NCI-H2107 treated with DMSO at 0.1 percent for 48 hours (cell line): ENCODE data around the gene OR5C1.
"Not testable (repeated sequence)": the region's sequence is repeated elsewhere in the genome, so short reads cannot be mapped to it uniquely, and the experiment has no call there.

Experiments used
- DNase-seq: peaks from one replicate; lab custom pipeline; 2025; ENCODE audit not compliant: unreplicated experiment; lab: John Stamatoyannopoulos, UW

OR5C1 gene

DNA sequence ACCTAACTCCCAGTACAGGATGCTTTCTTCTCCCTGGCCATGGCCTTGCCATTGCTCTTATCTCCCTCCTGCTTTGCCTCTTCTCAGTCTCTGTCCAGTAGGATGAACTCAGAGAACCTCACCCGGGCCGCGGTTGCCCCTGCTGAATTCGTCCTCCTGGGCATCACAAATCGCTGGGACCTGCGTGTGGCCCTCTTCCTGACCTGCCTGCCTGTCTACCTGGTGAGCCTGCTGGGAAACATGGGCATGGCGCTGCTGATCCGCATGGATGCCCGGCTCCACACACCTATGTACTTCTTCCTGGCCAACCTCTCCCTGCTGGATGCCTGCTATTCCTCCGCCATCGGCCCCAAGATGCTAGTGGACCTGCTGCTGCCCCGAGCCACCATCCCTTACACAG, at the start of gene OR5C1:
Gene OR5C1, plus strand, starts transcription at position 103 of the 400 bp plus-strand sequence. Its CDS starts 0 bp downstream, at position 103.
- DNase-seq: no peak

DNA sequence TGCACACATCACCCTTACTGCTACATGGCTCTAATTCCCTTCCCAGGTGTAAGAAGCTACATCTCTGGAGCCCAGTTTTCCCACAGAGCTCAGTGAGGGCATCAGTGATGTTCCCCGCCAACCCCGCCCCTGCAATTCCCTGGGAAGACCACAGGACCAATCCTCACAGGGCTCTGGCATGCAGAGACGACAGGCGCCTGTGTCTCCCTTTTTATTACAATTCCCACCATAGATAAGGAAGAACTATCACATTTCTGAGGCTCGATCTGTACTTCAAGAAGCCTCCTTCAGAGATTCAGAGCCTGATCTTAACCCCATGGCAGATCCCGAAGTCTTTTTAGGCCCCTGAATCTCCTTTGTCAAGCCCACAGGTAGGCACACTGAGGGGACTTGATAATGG, 46.7 kb upstream of the OR5C1 start, which contains the start of gene OR1L6:
Gene OR1L6, plus strand, starts transcription at position 301 of the 400 bp plus-strand sequence. CDS start 7,545 bp downstream, outside the sequence.
- no peak for DNase-seq

- no peak for DNase-seq
Observed at GRCh38 chr9:122754825-122755224, 33.9 kb upstream of the OR5C1 start.

DNA sequence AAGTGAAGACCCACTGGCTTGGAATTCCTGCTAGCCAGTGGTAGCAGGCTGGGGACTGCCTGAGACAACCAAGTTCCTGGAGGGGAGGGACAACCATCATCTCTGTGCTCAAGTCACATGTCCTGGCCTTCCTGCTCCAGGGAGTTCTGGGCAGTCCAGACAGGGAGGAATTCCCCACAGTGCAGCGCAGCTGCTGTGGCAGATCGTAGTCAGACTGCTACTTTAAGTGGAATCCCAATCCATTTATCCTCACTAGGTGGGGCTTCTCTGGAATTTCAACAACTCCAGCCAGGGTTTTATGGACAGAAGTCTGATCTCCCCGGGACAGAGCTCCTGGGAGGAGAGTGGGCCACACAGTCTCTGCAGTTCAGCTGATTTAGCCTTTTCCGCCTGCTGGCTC, 20.9 kb upstream of the OR5C1 start:
- no peak for DNase-seq

DNA sequence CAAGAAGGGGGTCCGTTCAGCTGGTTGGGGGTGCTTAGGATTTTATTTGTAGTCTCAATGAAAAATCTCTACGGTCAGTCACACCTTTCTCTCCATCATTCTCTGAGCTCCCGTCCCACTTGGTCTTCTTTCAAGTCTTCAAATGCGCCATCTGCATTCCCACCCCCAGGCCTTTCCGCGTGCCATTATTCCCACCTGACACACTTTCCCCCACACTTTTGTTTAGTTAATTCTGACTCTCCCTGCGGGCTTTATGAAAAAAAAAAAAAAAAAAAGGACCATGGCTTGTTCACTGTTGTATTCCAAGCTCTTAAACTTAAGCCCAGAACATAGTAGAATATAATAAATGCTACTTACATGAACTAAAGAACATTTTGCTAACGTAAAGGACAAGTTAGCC, 11.7 kb upstream of the OR5C1 start:
- no peak for DNase-seq

DNA sequence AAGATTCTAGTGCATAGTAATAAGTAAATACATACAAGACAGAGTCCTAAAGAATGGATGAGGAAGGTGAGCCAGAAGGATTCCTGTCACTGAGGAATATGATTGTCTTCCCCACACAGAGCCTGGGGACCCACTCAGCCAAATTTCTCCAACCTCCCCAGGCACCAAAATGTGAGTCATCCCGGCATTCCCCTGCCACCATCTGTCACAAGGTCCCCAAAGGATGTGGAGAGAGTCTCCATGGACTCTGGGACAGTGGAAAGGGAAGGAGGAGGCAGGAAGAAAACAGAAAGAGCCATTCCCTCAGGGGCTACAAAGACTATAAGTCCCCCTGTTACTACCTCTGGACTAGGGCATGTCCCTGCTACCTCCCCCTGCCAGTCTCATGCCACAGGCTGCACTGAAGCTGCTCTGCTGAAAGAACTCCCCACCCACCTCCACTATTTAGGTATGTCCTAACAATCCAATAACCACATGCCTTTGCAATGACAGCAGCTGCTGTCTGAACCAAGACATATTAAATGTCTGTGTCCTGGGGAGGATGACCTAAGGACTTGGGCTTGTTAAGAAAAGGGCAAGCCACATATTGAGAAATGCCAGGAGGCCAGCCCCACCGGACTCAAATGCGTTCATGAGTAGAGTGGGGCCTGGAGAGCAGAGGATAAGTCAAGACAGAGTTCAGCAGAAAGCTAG, 10.7 kb upstream of the OR5C1 start:
- no peak for DNase-seq

- no peak for DNase-seq
Observed at GRCh38 chr9:122779181-122779580, 9.6 kb upstream of the OR5C1 start.

GRCh38 chr9:122780026-122780425, 8.7 kb upstream of the OR5C1 start:
- DNase-seq: no peak

GRCh38 chr9:122781671-122782070, 7.1 kb upstream of the OR5C1 start:
- no peak for DNase-seq

- no peak for DNase-seq
Observed at GRCh38 chr9:122785269-122785668, 3.5 kb upstream of the OR5C1 start.

DNA sequence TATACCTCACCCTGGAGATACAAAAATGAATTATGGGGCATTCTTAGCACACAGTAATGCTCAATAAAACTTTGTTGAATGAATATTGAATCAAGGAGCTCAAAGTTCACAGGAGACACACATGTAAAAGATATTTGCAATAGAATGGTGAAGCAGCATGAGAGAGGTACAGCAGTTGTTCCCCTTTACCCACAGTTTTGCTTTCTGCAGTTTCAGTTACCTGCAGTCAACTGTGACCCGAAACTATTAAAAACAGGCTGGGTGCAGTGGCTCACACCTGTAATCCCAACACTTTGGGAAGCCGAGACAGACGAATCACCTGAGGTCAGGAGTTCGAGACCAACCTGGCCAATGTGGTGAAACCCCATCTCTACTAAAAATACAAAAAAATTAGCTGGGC, 2.4 kb upstream of the OR5C1 start:
- no peak for DNase-seq

DNA sequence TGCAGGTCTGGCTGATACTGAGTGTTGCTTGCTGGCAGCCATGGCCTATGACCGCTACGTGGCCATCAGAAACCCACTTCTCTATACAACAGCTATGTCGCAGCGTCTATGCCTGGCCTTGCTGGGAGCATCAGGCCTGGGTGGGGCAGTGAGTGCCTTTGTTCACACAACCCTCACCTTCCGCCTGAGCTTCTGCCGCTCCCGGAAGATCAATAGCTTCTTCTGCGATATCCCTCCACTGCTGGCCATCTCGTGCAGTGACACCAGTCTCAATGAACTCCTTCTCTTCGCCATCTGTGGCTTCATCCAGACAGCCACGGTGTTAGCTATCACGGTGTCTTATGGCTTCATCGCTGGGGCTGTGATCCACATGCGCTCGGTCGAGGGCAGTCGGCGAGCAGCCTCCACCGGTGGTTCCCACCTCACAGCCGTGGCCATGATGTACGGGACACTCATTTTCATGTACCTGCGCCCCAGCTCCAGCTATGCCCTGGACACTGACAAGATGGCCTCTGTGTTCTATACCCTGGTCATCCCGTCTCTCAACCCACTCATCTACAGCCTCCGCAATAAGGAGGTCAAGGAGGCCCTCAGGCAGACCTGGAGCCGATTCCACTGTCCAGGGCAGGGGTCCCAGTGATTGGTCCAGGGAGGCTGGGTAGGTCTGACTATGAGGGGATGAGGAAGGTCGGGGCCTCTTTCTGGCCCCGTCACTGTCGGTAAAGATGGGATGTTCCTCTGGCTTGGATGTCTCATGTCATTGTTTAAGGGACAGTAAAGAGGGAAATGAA, 718 bp downstream of the OR5C1 start:
- DNase-seq: no peak

GRCh38 chr9:122791872-122792669, 3.3 kb downstream of the OR5C1 start:
- no peak for DNase-seq

- DNase-seq: no peak
Observed at GRCh38 chr9:122797316-122798063, 8.8 kb downstream of the OR5C1 start.

DNA sequence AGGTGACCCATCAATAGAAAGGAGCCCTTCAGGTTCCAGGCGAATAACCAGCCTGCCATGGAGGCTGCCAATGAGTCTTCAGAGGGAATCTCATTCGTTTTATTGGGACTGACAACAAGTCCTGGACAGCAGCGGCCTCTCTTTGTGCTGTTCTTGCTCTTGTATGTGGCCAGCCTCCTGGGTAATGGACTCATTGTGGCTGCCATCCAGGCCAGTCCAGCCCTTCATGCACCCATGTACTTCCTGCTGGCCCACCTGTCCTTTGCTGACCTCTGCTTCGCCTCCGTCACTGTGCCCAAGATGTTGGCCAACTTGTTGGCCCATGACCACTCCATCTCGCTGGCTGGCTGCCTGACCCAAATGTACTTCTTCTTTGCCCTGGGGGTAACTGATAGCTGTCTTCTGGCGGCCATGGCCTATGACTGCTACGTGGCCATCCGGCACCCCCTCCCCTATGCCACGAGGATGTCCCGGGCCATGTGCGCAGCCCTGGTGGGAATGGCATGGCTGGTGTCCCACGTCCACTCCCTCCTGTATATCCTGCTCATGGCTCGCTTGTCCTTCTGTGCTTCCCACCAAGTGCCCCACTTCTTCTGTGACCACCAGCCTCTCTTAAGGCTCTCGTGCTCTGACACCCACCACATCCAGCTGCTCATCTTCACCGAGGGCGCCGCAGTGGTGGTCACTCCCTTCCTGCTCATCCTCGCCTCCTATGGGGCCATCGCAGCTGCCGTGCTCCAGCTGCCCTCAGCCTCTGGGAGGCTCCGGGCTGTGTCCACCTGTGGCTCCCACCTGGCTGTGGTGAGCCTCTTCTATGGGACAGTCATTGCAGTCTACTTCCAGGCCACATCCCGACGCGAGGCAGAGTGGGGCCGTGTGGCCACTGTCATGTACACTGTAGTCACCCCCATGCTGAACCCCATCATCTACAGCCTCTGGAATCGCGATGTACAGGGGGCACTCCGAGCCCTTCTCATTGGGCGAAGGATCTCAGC, 11.6 kb downstream of the OR5C1 start, which contains the start of gene OR1K1:
Gene OR1K1, plus strand, starts transcription at position 58 of the 995 bp plus-strand sequence. Its CDS starts 0 bp downstream, at position 58.
- DNase-seq: no peak

GRCh38 chr9:122806661-122807060, 17.9 kb downstream of the OR5C1 start:
- DNase-seq: no peak

GRCh38 chr9:122807271-122807900, 18.7 kb downstream of the OR5C1 start:
- no peak for DNase-seq

DNA sequence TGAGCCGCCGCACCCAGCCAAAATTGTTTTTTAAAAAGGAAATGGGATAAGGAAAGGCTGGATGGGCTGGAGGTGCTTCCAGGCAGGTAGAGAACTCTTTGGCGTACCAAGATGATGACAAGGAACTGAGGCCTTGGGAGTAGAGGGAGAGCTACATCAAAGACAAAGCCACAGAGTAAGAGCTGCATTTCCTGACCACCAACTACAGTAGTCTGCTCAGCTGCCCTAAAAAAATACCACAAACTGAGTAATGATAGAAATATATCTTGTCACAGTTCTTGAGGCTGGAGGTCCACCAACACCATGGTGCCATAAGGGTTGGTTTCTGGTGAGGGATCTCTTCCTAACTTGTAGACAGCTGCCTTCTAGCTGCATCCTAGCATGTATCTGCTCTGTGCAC, 19.4 kb downstream of the OR5C1 start:
- no peak for DNase-seq

DNA sequence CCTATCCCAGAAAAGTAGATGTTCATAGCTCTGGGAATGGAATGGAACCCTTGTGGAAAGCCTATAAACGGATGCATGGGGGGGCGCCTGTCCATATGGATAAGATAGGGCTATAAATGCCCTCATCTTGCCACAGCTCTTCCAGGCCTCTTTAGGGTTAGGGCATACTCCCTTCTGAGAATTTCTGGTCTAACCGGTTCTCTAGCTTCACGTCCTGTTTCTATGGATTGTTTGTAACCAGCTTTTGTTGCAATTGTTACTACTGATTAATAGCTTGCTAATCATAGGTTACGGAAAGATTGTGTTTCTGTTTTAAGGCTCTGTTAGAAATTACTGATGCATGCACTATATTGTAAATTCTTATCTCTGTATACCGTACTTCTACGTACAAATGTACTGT, 20.5 kb downstream of the OR5C1 start:
- not testable (repeated sequence) for DNase-seq
